COLO829 (cell line): ENCODE results near the gene PPCDC.

Source experiments
- DNase-seq: peaks from one replicate; pipeline ENCODE4 v3.0.0; 2012; ENCODE audit warnings: low spot score

The PPCDC gene

GRCh38 chr15:75044258-75044878 is 21.0 kb downstream of the PPCDC start:
- DNase-seq, result no peak

DNA sequence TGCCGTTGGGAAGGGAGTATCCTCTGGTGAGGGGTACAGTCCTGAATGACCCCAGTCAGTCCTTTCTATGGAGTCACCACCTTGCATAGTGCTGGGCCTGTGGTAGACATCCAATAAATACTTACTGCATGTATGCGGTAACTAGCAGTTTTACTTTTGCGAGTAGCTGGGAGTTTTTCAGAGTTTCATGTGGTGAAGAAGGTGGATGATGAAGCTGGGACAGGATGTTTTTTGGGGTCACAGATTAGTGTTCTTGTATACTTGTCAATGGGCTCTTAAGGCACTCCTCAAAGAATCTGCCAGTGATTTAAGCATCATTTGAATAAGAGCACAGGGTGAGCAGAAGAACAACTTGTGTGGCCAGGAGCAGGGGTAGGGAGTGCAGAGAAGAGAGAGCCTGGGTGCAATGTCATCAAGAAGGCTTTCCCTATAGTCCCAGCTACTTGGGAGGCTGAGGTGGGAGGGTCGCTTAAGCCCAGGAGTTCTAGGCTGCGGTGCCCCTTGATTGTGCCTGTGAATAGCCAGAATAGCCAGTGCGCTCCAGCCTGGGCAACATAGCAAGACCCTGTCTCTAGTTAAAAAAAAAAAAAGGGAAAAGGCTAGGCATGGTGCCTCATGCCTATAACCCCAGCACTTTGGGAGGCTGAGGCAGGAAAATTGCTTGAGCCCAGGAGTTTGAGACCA is 22.1 kb downstream of the PPCDC start:
- DNase-seq, result no peak

GRCh38 chr15:75048394-75048793 is 25.0 kb downstream of the PPCDC start:
- no peak for DNase-seq

- DNase-seq, result no peak
Observed at GRCh38 chr15:75049392-75049791, 26.0 kb downstream of the PPCDC start.

GRCh38 chr15:75050283-75050682 is 26.9 kb downstream of the PPCDC start:
- DNase-seq, result no peak

DNA sequence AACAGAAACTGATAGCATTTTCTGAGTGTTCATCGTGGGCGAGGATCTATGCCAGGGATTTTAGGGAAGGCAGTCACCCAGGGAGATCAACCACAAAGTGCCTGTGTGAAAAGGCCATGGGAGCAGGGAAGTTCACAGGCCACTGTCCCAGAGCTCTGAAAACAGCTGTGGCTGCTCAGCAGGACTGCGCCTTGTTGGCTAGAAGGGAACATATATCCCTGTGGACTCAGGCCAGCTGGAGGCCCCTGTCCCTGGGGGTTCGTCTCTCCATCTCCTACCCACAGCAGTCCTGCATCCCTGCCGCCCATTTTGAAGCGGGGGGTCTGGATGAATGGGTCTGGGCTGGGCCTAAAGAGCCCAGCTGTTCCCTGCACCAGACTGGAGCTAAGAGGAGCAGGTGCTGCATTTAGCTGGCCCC is 27.8 kb downstream of the PPCDC start:
- no peak for DNase-seq

DNA sequence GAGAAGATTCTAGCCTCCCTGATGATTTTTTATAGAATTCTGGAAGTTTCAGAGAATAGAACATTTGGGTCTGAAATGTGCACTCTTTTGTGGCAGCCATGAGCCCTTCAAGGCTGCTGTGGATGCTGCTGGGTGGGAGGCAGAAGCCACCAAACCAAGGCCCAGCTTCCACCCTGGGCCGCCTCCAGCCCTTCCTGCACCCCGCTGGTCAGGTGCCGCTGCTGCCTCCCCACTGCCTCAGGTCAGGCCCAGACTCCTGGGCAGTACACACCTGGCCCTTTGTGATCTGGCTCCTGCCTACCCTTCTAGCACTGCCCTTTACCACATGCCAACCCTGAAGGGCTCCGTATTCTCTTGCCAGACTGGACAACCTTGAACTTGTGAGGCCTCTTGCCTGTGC is 28.3 kb downstream of the PPCDC start:
- no peak for DNase-seq

- no peak for DNase-seq
Observed at GRCh38 chr15:75052972-75053747, 29.8 kb downstream of the PPCDC start.

- no peak for DNase-seq
Observed at GRCh38 chr15:75053748-75054125, 30.3 kb downstream of the PPCDC start.

- peak; percentile 42 for DNase-seq
Observed at GRCh38 chr15:75054172-75054897, 30.9 kb downstream of the PPCDC start.

GRCh38 chr15:75056036-75056435 is 32.6 kb downstream of the PPCDC start:
- no peak for DNase-seq

DNA sequence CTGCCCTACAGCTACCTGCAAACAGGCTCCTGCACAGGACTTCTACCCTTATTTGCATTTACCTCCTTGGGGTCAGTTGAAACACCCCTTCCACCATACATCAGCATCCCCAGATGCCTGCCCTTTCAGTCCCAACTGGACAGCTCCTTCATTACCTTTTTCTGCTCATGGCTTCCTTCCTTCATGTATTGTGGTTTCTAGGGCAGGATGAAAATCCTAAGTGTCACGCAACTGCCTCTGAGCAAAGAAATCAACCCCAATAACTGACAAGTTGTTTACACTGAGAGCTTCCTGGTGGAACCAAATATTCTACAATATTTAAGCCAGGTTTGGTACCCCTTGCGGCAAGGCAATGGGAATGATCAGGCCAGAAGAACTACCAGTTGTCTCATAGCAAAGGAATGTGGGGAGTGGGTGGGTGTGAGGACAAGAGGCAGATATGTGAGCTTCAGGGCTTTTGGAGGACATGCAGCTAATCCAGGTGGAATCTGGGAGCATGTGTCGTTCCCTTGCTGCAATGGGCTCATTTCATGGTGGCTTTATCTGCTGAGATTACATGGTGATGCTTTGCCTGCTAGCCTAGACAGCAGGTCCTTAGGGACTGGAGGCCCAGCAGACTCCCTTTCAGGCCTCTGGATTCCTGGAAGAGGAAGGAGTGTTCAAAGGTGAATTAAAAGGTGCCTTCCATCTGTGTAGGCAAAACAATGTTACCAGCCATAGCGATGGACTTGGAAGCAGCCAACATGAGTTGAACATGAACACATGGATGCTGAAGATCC is 34.9 kb downstream of the PPCDC start:
- DNase-seq, result no peak

DNA sequence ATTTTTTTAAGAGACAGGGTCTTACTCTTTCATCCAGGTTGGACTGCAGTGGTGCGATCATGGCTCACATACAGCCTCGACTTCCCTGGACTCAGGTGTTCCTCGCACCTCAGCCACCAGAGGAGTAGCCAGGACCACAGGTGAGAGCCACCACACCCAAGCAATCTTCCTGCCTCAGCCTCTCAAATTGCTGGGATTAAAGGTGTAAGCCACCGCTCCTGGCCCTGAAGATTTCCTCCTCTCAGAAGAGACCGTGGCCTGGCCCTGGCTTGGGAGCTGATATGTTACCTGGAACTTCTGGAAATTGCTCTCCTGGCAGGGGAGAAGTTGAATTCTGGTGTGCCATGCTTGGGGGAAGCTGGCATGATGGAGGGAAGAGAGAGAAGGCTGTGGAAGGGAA is 36.2 kb downstream of the PPCDC start:
- DNase-seq, result no peak

GRCh38 chr15:75061272-75061671 is 37.9 kb downstream of the PPCDC start:
- no peak for DNase-seq

GRCh38 chr15:75062706-75063105 is 39.3 kb downstream of the PPCDC start:
- no peak for DNase-seq

DNA sequence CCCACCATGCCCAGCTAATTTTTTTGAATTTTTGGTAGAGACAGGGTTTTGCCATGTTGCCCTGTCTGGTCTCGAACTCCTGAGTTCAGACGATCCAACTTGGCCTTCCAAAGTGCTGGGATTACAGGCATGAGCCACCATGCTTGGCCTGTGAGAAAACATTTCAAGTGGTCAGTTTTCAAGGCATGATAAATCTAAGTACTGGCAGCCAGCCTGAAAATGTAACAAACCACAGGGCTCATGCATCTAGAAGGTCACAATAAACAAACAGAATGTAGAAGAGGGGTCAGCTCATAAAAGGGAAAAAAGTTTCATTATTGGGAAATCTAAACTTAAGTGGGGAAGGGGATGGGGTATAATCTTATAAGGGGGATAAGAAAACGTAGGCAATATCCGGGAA is 39.9 kb downstream of the PPCDC start:
- no peak for DNase-seq

DNA sequence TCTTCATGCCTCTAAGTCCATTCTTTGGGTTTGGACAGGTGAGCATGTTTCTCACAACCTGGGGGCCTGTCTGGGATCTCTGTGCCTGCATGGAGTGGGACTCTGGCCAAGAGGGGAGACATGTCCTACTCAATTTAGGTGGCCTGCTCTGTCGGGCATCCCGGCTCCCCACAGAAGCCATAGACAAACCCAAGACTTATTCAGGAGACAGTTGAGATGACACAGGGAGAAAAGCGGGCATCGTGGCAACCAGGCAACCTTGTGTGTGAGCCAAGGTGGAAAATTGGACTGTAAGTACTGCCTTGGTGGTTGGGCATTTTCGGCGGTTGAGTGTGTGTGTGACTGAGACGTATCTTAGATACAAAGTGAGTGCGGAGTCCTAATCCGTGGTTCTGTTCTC is 40.5 kb downstream of the PPCDC start:
- DNase-seq, result no peak

GRCh38 chr15:75064846-75065245 is 41.5 kb downstream of the PPCDC start:
- DNase-seq, result no peak

- DNase-seq, result no peak
Observed at GRCh38 chr15:75065467-75065850, 42.1 kb downstream of the PPCDC start.

DNA sequence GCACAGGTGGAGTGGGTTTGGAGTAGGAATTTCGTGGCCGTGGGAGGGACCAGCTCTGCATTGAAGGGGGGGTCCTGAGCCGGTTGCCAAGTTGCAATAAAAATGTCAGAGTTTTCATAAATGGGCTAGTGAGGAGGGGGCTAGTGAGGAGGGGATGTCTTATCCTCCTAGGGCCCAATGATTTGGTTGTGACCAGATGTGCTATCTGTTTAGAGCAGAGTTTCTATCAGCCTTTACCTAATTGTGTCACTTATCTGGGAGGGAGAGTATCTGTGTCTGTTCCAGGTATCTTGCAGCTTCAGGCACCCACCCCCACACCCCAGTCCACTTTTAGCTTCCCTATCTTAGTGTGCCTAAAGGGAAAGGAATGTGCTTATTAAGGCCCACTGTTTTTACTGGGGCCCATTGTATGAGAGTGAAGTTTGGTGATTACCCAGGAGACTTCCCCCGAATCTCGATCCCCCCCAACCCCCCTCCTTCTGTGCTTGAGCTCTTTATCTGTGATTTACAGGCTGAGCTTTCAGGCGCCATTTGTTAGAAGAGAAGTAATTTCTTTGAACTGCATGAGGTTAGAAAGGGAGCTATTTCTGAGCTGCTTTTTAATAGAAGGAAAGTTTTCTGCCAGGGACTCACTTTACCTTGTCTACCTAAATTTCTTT is 42.6 kb downstream of the PPCDC start:
- no peak for DNase-seq

- DNase-seq, result no peak
Observed at GRCh38 chr15:75067123-75067830, 43.9 kb downstream of the PPCDC start.
